Measurements from ENCODE around the gene LMX1B. TPM values are rescaled to one million over a fixed set of nuclear protein-coding genes. Genes with fewer than 3 reads are reported as not detected.
A peak's percentile ranks its signal among the peaks of the same experiment; 100 is the strongest.

The LMX1B gene
- total and polyA plus RNA-seq, 2 donors (not counting 3 experiments of a cell fraction or from before 2014, with no cell fraction given) = not detected

DNA sequence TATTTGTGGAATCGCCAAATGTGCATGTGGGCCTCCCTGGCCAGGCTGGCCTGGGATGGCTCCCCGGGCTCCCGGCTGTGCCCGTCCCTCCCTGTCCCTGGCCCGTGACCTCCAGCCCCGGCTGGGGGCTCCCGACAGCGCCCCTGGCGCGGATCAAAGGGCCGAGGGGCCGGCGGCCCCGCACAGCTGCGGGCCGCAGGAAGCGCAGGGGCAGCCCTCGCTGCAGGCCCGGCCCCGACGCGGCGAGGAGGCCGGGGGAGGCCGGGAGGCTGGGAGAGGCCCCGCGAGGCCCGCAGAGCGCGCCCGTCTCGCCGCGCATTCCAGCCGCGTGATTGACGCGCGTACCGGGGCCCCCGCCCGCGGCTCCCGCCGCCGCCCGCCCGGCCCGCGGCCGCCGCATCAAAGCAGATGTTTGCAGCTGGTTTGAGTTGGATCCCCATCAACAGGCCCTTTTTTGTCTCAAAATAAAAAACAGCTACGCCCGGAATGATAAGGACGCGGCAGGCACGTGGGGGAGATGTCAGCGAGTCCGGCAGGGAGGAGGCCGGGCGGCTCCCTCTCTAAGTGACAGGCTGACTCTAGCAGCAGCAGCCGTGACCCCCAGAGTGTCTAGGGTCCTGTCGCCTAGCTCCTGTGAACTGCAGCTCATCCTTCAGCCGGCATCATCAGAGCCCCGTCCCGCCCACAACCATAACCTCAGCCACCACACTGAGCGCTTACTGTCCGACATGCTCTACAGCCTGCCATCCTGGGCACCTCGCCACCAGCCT is 69.4 kb downstream of the LMX1B start:
- Histone ChIP-seq H4K20me1 (replicated peaks; ENCODE audit: control insufficient read depth, extremely low read depth, insufficient read depth, low read length) (no peaks in the 10 kb centered on the region), H3K27ac (ENCODE audit: insufficient read depth, low read depth, low read length) (no peak overlapping the region), H3K79me2 (ENCODE audit: control insufficient read depth, insufficient read depth, low read length) (no peaks in the 10 kb centered on the region), H3K4me2 (ENCODE audit: insufficient read depth, low read length) (no peak overlapping the region), H3K9me3 (replicated peaks; ENCODE audit: control insufficient read depth, insufficient read depth, low read length) (no peaks in the 10 kb centered on the region), H2AFZ (ENCODE audit: low read depth, low read length) (no peak overlapping the region), H3K9ac (replicated peaks; ENCODE audit: extremely low read depth, insufficient read depth, low read length) (no peak overlapping the region), H3K4me1 (ENCODE audit: control insufficient read depth, extremely low read depth, insufficient read depth, low read length) (no peaks in the 10 kb centered on the region), H3K4me3 (replicated peaks in 1 of 3; ENCODE audit: insufficient read depth in 1 of 3, low read depth in 1 of 3, low read length in 3 of 3) (no peak overlapping the region), H3K36me3 (ENCODE audit: control insufficient read depth in 2 of 2, extremely low read depth in 1 of 2, insufficient read depth in 2 of 2, low read length in 2 of 2) (no peaks in the 10 kb centered on the region), H3K9me1 (replicated peaks; ENCODE audit: control insufficient read depth, extremely low read depth, insufficient read depth, low read length) (no peaks in the 10 kb centered on the region), H3K27me3 (ENCODE audit: control insufficient read depth in 2 of 2, insufficient read depth in 2 of 2, low read length in 2 of 2) (peaks cover 36 to 48% of the 10 kb centered on the region in 2 experiments)
- CTCF ChIA-PET = no interaction called here
- POLR2A ChIA-PET = interaction anchor here (1.2 kb wide), 1 partner anchor 50 kb away, joined by 3 read pairs; no protein-coding TSS in a partner anchor
- FAIRE-seq = no peak
- no peak for TF ChIP-seq FOS (IDR thresholded peaks at IDR 0.05; ENCODE audit: borderline replicate concordance, insufficient read depth, low read length)
- peak; percentile 97 for TF ChIP-seq EZH2 (IDR thresholded peaks at IDR 0.05; ENCODE audit: borderline replicate concordance, low read depth, low read length, severe bottlenecking)
- dilution Hi-C loops (cut with MboI; ENCODE audit: extremely low pct_ligation_motif_present, low sequenced_read_pairs) (no loop called here), intact Hi-C loops (cut with micrococcal nuclease) (no loop called here)
- DNase-seq (ENCODE audit: low read depth, low spot score) = no peak
- BruUV-seq (replicated peaks) = no TSS peak

DNA sequence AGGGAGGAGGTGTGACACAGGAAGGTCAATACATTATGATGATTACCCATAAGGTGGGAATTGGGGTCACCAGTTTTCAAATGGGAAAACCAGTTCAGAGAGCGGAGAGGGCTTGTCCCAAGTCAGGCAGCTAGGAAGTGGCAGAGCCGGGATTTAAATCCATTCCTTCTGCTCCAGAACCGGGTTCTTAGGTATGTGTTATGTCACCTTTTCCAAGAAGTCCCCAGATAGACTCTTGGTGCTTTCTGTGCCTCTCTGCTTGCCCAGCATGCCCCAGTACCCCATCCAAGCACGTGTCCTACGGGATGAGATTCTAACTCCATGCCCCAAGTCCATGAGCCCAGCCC is 69.9 kb downstream of the LMX1B start:
- Histone ChIP-seq H3K9me1 (replicated peaks; ENCODE audit: control insufficient read depth, extremely low read depth, insufficient read depth, low read length) (no peaks in the 10 kb centered on the region), H3K36me3 (ENCODE audit: control insufficient read depth in 2 of 2, extremely low read depth in 1 of 2, insufficient read depth in 2 of 2, low read length in 2 of 2) (no peaks in the 10 kb centered on the region), H3K9me3 (replicated peaks; ENCODE audit: control insufficient read depth, insufficient read depth, low read length) (no peaks in the 10 kb centered on the region), H3K4me3 (replicated peaks in 1 of 3; ENCODE audit: insufficient read depth in 1 of 3, low read depth in 1 of 3, low read length in 3 of 3) (no peak overlapping the region), H4K20me1 (replicated peaks; ENCODE audit: control insufficient read depth, extremely low read depth, insufficient read depth, low read length) (no peaks in the 10 kb centered on the region), H2AFZ (ENCODE audit: low read depth, low read length) (no peak overlapping the region), H3K27ac (ENCODE audit: insufficient read depth, low read depth, low read length) (no peak overlapping the region), H3K27me3 (ENCODE audit: control insufficient read depth in 2 of 2, insufficient read depth in 2 of 2, low read length in 2 of 2) (peaks cover 32 to 46% of the 10 kb centered on the region in 2 experiments), H3K9ac (replicated peaks; ENCODE audit: extremely low read depth, insufficient read depth, low read length) (no peak overlapping the region), H3K79me2 (ENCODE audit: control insufficient read depth, insufficient read depth, low read length) (no peaks in the 10 kb centered on the region), H3K4me1 (ENCODE audit: control insufficient read depth, extremely low read depth, insufficient read depth, low read length) (no peaks in the 10 kb centered on the region), H3K4me2 (ENCODE audit: insufficient read depth, low read length) (no peak overlapping the region)
- no TSS peak for BruUV-seq (replicated peaks)
- TF ChIP-seq POLR2A (IDR thresholded peaks at IDR 0.05; ENCODE audit: low read depth, low read length) (no peak), FOS (IDR thresholded peaks at IDR 0.05; ENCODE audit: borderline replicate concordance, insufficient read depth, low read length) (no peak), CTCF (IDR thresholded peaks at IDR 0.05; ENCODE audit: extremely low read depth in 1 of 2, insufficient read depth in 1 of 2, low read depth in 1 of 2, low read length in 2 of 2) (no peak), POLR2AphosphoS5 (IDR thresholded peaks at IDR 0.05; ENCODE audit: insufficient read depth, low read depth, low read length) (no peak), MYC (IDR thresholded peaks at IDR 0.05; ENCODE audit: low read depth, low read length) (no peak), JUN (IDR thresholded peaks at IDR 0.05; ENCODE audit: borderline replicate concordance, insufficient read depth, insufficient read length, low read depth) (no peak), GATA2 (IDR thresholded peaks at IDR 0.05; ENCODE audit: insufficient read depth, insufficient read length, low read depth, low read length) (no peak), EZH2 (IDR thresholded peaks at IDR 0.05; ENCODE audit: borderline replicate concordance, low read depth, low read length, severe bottlenecking) (no peak)
- TF ChIP-seq, protein P1, sequence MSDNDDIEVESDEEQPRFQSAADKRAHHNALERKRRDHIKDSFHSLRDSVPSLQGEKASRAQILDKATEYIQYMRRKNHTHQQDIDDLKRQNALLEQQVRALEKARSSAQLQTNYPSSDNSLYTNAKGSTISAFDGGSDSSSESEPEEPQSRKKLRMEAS (IDR thresholded peaks at IDR 0.05; ENCODE audit: insufficient read depth, insufficient read length) = no peak
- CTCF ChIA-PET = no interaction called here
- intact Hi-C loops (cut with micrococcal nuclease) (no loop called here), dilution Hi-C loops (cut with MboI; ENCODE audit: extremely low pct_ligation_motif_present, low sequenced_read_pairs) (no loop called here)
- no peak for DNase-seq (ENCODE audit: low read depth, low spot score)
- FAIRE-seq = no peak
- POLR2A ChIA-PET = no interaction called here

All from endothelial cell of umbilical vein (primary cell).